NT2/D1 (cell line): ENCODE results near the gene CD274.

Experiments used
- DNase-seq: peaks from one replicate; pipeline ENCODE4 v3.0.0-alpha.2; 2011; ENCODE audit warnings: low read depth, low spot score
- H3K27me3 ChIP-seq: 2 replicates; pipeline ENCODE4 v1.6.0; 2011; ENCODE audit warnings: mild to moderate bottlenecking; ENCODE audit not compliant: insufficient read length, insufficient read depth
- H3K36me3 ChIP-seq: 2 replicates; pipeline ENCODE4 v1.6.1; 2011; ENCODE audit warnings: mild to moderate bottlenecking, low read length, mixed read lengths; ENCODE audit not compliant: insufficient read depth, insufficient read length
- H3K4me1 ChIP-seq: 2 replicates; pipeline ENCODE4 v1.5.1; 2011; ENCODE audit not compliant: insufficient read depth, insufficient read length
- H3K4me3 ChIP-seq: 2 replicates; pipeline ENCODE4 v1.5.1; 2011; ENCODE audit warnings: low read depth; ENCODE audit not compliant: insufficient read length
- H3K9ac ChIP-seq: 2 replicates; pipeline ENCODE4 v1.6.0; 2011; ENCODE audit warnings: low read depth; ENCODE audit not compliant: insufficient read length
- H3K9me3 ChIP-seq: 2 replicates; pipeline ENCODE4 v1.5.1; 2011; ENCODE audit warnings: mild to moderate bottlenecking, low read length; ENCODE audit not compliant: insufficient read depth
- SUZ12 ChIP-seq: IDR thresholded peaks from 2 replicates; pipeline ENCODE4 v1.6.1; 2011; ENCODE audit not compliant: insufficient read length, insufficient read depth; ENCODE audit errors: extremely low read depth
- YY1 ChIP-seq: IDR thresholded peaks from 2 replicates; pipeline ENCODE4 v1.6.1; 2011; ENCODE audit not compliant: insufficient read length, insufficient read depth
- ZNF274 ChIP-seq: IDR thresholded peaks from 2 replicates; pipeline ENCODE4 v1.6.1; 2011; ENCODE audit warnings: mild to moderate bottlenecking, low read depth, low read length

The CD274 gene

GRCh38 chr9:5450359-5451091 is at the start of gene CD274:
CD274 (plus strand) TSS chr9:5450542; CDS start chr9:5456114, 5,572 bp downstream.
- TF ChIP-seq SUZ12 (no peak), ZNF274 (no peak), YY1 (no peak)
- Histone ChIP-seq H3K27me3 (peaks cover 10% of the 10 kb centered on the region), H3K9me3 (no peaks in the 10 kb centered on the region), H3K4me3 (peak within 1 kb of the TSS; percentile 2), H3K4me1 (no peaks in the 10 kb centered on the region), H3K9ac (no peak within 1 kb of the TSS), H3K36me3 (no peaks in the 10 kb centered on the region)
- peak; percentile 80 for DNase-seq

GRCh38 chr9:5402217-5402616 is 48.1 kb upstream of the CD274 start:
- no peak for DNase-seq
- Histone ChIP-seq H3K9me3 (peaks cover 8% of the 10 kb centered on the region; the same call in 1 of the 2 replicates), H3K4me3 (no peak overlapping the region), H3K27me3 (no peaks in the 10 kb centered on the region), H3K9ac (no peak overlapping the region), H3K36me3 (no peaks in the 10 kb centered on the region), H3K4me1 (no peaks in the 10 kb centered on the region)
- TF ChIP-seq YY1: no peak
- TF ChIP-seq SUZ12: no peak
- no peak for TF ChIP-seq ZNF274

- Histone ChIP-seq H3K9me3 (peaks cover 41% of the 10 kb centered on the region), H3K4me3 (no peak overlapping the region), H3K4me1 (no peaks in the 10 kb centered on the region), H3K27me3 (no peaks in the 10 kb centered on the region), H3K36me3 (no peaks in the 10 kb centered on the region), H3K9ac (no peak overlapping the region)
- TF ChIP-seq ZNF274: no peak
- no peak for TF ChIP-seq YY1
- no peak for TF ChIP-seq SUZ12
- DNase-seq: no peak
Observed at GRCh38 chr9:5408596-5408995, 41.7 kb upstream of the CD274 start.

GRCh38 chr9:5416953-5417352 is 33.4 kb upstream of the CD274 start:
- H3K27me3 ChIP-seq: no peaks in the 10 kb centered on the region
- H3K36me3 ChIP-seq: peaks cover 13% of the 10 kb centered on the region
- TF ChIP-seq ZNF274 (no peak), YY1 (no peak)
- H3K4me3 ChIP-seq: no peak overlapping the region
- H3K4me1 ChIP-seq: peaks cover 2% of the 10 kb centered on the region
- H3K9me3 ChIP-seq: peaks cover 3% of the 10 kb centered on the region; the same call in 1 of the 2 replicates
- DNase-seq: peak; percentile 25
- no peak overlapping the region for H3K9ac ChIP-seq

DNA sequence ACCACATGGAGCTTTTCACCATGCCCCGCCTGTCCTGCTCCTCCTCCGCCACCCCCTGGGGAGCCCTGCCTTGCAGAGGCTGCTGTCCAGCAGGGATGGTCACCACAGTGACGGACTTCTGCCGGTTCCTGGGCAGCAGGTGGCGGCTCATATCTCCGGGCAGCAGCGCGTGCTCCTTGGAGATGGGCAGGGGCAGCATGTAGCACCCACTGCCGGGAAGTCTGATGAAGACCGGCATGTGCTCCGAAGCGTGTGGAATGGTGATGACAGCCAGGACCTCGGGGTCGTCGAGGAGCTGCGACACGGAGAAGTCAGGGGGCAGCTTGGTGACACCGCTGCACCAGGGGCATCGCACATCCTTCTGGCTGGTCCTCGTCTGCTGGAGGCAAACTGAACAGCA is 31.9 kb upstream of the CD274 start:
- TF ChIP-seq SUZ12 (no peak), YY1 (no peak), ZNF274 (no peak)
- peaks cover 2% of the 10 kb centered on the region for H3K4me1 ChIP-seq
- H3K36me3 ChIP-seq: peaks cover 13% of the 10 kb centered on the region
- no peaks in the 10 kb centered on the region for H3K9me3 ChIP-seq
- no peak for DNase-seq
- H3K4me3 ChIP-seq: no peak overlapping the region
- no peak overlapping the region for H3K9ac ChIP-seq
- no peaks in the 10 kb centered on the region for H3K27me3 ChIP-seq

- no peaks in the 10 kb centered on the region for H3K27me3 ChIP-seq
- peaks cover 13% of the 10 kb centered on the region for H3K36me3 ChIP-seq
- DNase-seq: no peak
- peaks cover 2% of the 10 kb centered on the region for H3K4me1 ChIP-seq
- H3K9me3 ChIP-seq: no peaks in the 10 kb centered on the region
- TF ChIP-seq SUZ12 (no peak), ZNF274 (no peak), YY1 (no peak)
- H3K4me3 ChIP-seq: no peak overlapping the region
- H3K9ac ChIP-seq: no peak overlapping the region
Observed at GRCh38 chr9:5419987-5420386, 30.4 kb upstream of the CD274 start.

GRCh38 chr9:5421163-5421562 is 29.2 kb upstream of the CD274 start:
- Histone ChIP-seq H3K36me3 (peaks cover 13% of the 10 kb centered on the region), H3K27me3 (no peaks in the 10 kb centered on the region), H3K4me1 (peaks cover 2% of the 10 kb centered on the region), H3K9ac (no peak overlapping the region), H3K9me3 (no peaks in the 10 kb centered on the region), H3K4me3 (no peak overlapping the region)
- TF ChIP-seq SUZ12: no peak
- no peak for TF ChIP-seq YY1
- no peak for TF ChIP-seq ZNF274
- no peak for DNase-seq
